GM18499 (cell line): ENCODE data around the gene ATN1.

Source experiments
- ATAC-seq: cut with Tn5 transposase; IDR thresholded peaks from one replicate; pipeline ENCODE4 v1.9.1; 2021; ENCODE audit warnings: moderate number of reproducible peaks; ENCODE audit not compliant: insufficient read depth, unreplicated experiment

Gene ATN1

GRCh38 chr12:6943722-6944380 is 16.1 kb downstream of the ATN1 start, which contains the start of the genes C12orf57 and RNU7-1:
Gene C12orf57, plus strand, starts transcription at chr12:6944022. Its CDS starts 100 bp downstream, at chr12:6944122.
Gene RNU7-1, plus strand, starts transcription at chr12:6943816.
- ATAC-seq, result no peak

GRCh38 chr12:6944381-6945186 is 16.8 kb downstream of the ATN1 start:
- ATAC-seq, result no peak

- ATAC-seq, result no peak
These were observed 17.9 kb downstream of the ATN1 start for GRCh38 chr12:6945613-6946012.

- ATAC-seq, result no peak
These were observed 18.5 kb downstream of the ATN1 start for GRCh38 chr12:6946033-6946919.

GRCh38 chr12:6946920-6947374 is 19.2 kb downstream of the ATN1 start:
- ATAC-seq, result no peak

GRCh38 chr12:6947615-6948014 is 19.9 kb downstream of the ATN1 start:
- ATAC-seq, result no peak

- no peak for ATAC-seq
These were observed 21.3 kb downstream of the ATN1 start for GRCh38 chr12:6948873-6949594.

- no peak for ATAC-seq
These were observed 22.6 kb downstream of the ATN1 start for GRCh38 chr12:6950401-6950801.

- no peak for ATAC-seq
These were observed 23.2 kb downstream of the ATN1 start, which contains the start of gene PTPN6 for GRCh38 chr12:6950811-6951540. Gene PTPN6, plus strand, starts transcription at chr12:6951356. Its CDS starts 157 bp downstream, at chr12:6951513.

- ATAC-seq, result no peak
These were observed 23.9 kb downstream of the ATN1 start for GRCh38 chr12:6951551-6952120.

- ATAC-seq, result no peak
These were observed 24.5 kb downstream of the ATN1 start for GRCh38 chr12:6952121-6952862.

GRCh38 chr12:6952863-6953441 is 25.2 kb downstream of the ATN1 start:
- ATAC-seq, result no peak

- ATAC-seq, result peak; percentile 32
These were observed 25.9 kb downstream of the ATN1 start for GRCh38 chr12:6953442-6954315.

- ATAC-seq, result no peak
These were observed 26.8 kb downstream of the ATN1 start for GRCh38 chr12:6954316-6955107.

- ATAC-seq, result no peak
These were observed 27.6 kb downstream of the ATN1 start for GRCh38 chr12:6955108-6956020.
